Endothelial cell (in vitro differentiated cells): ENCODE data around the gene TMEM86B. TPM values are rescaled to one million over a fixed set of nuclear protein-coding genes. Genes with fewer than 3 reads are reported as not detected.
"Not testable (repeated sequence)": the region's sequence is repeated elsewhere in the genome, so short reads cannot be mapped to it uniquely, and the experiment has no call there.

Experiments
- DNase-seq: peaks from one replicate; pipeline ENCODE4 v3.0.0; 2021; ENCODE audit warnings: low spot score
- H3K27ac Mint-ChIP-seq: one replicate; pipeline ENCODE4 v1.8.0; 2021; ENCODE audit warnings: mixed read lengths, inconsistent platforms; ENCODE audit not compliant: unreplicated experiment
- H3K27me3 Mint-ChIP-seq: one replicate; pipeline ENCODE4 v1.8.0; 2021; ENCODE audit warnings: mild to moderate bottlenecking, moderate library complexity, mixed read lengths, inconsistent platforms; ENCODE audit not compliant: unreplicated experiment
- H3K36me3 Mint-ChIP-seq: one replicate; pipeline ENCODE4 v1.8.0; 2021; ENCODE audit warnings: mild to moderate bottlenecking, low read depth, mixed read lengths, inconsistent platforms; ENCODE audit not compliant: unreplicated experiment
- H3K4me1 Mint-ChIP-seq: one replicate; pipeline ENCODE4 v1.8.0; 2021; ENCODE audit warnings: mild to moderate bottlenecking, mixed read lengths, inconsistent platforms; ENCODE audit not compliant: unreplicated experiment
- H3K4me3 Mint-ChIP-seq: one replicate; pipeline ENCODE4 v1.8.0; 2021; ENCODE audit warnings: mild to moderate bottlenecking, mixed read lengths, inconsistent platforms; ENCODE audit not compliant: unreplicated experiment
- H3K9me3 Mint-ChIP-seq: one replicate; pipeline ENCODE4 v1.8.0; 2021; ENCODE audit warnings: mixed read lengths, inconsistent platforms; ENCODE audit not compliant: unreplicated experiment
- CTCF ChIP-seq: fragments of 200-600 bp; sonication (generic); IDR thresholded peaks from one replicate; pipeline ENCODE4 v1.5.0; 2021; ENCODE audit warnings: antibody characterized with exemption; ENCODE audit not compliant: unreplicated experiment
- total RNA-seq: library from RNA; stranded (reverse); fragmentation: NEBNext Ultra II Directional; extraction: Animal tissue kit (Norgen Biotek cat#: 25700); gene quantifications from one replicate; pipeline ENCODE4 v1.2.1, GENCODE V29; 2021; ENCODE audit not compliant: unreplicated experiment

TMEM86B gene
- total RNA-seq, 1 donor from 2014 or later = 4.1 TPM

GRCh38 chr19:55225415-55225958 is 3.1 kb downstream of the TMEM86B start:
- Mint-ChIP-seq H3K4me1 (peaks cover 3% of the 10 kb centered on the region), H3K27ac (peak overlapping the region; percentile 59), H3K36me3 (peaks cover 23% of the 10 kb centered on the region), H3K9me3 (no peaks in the 10 kb centered on the region), H3K27me3 (peaks cover 12% of the 10 kb centered on the region), H3K4me3 (peak overlapping the region; percentile 65)
- no peak for TF ChIP-seq CTCF
- no peak for DNase-seq

GRCh38 chr19:55224679-55225414 is 3.7 kb downstream of the TMEM86B start:
- H3K27ac Mint-ChIP-seq = not testable (repeated sequence)

GRCh38 chr19:55224038-55224665 is 4.4 kb downstream of the TMEM86B start:
- H3K27me3 Mint-ChIP-seq = peaks cover 12% of the 10 kb centered on the region
- H3K36me3 Mint-ChIP-seq = peaks cover 24% of the 10 kb centered on the region
- no peak for TF ChIP-seq CTCF
- no peak overlapping the region for H3K4me3 Mint-ChIP-seq
- no peak for DNase-seq
- no peak overlapping the region for H3K27ac Mint-ChIP-seq
- H3K9me3 Mint-ChIP-seq = no peaks in the 10 kb centered on the region
- H3K4me1 Mint-ChIP-seq = peaks cover 3% of the 10 kb centered on the region

More at GRCh38 chr19:55224679-55225414, 3.7 kb downstream of the TMEM86B start:
- not testable (repeated sequence) for DNase-seq, H3K9me3 Mint-ChIP-seq, H3K4me3 Mint-ChIP-seq, H3K4me1 Mint-ChIP-seq
- Mint-ChIP-seq H3K27me3 (peaks cover 12% of the 10 kb centered on the region), H3K36me3 (peaks cover 26% of the 10 kb centered on the region)

GRCh38 chr19:55223291-55224037 is 5.1 kb downstream of the TMEM86B start:
- peaks cover 8% of the 10 kb centered on the region for H3K27me3 Mint-ChIP-seq
- no peak for TF ChIP-seq CTCF
- H3K9me3 Mint-ChIP-seq = no peaks in the 10 kb centered on the region
- peaks cover 21% of the 10 kb centered on the region for H3K36me3 Mint-ChIP-seq
- peaks cover 3% of the 10 kb centered on the region for H3K4me1 Mint-ChIP-seq
- DNase-seq = no peak
- no peak overlapping the region for H3K4me3 Mint-ChIP-seq
- no peak overlapping the region for H3K27ac Mint-ChIP-seq

- no peaks in the 10 kb centered on the region for H3K9me3 Mint-ChIP-seq
- H3K36me3 Mint-ChIP-seq = peaks cover 8% of the 10 kb centered on the region
- DNase-seq = no peak
- peaks cover 10% of the 10 kb centered on the region for H3K27me3 Mint-ChIP-seq
- peaks cover 11% of the 10 kb centered on the region for H3K4me1 Mint-ChIP-seq
- no peak overlapping the region for H3K4me3 Mint-ChIP-seq
- TF ChIP-seq CTCF = no peak
- H3K27ac Mint-ChIP-seq = no peak overlapping the region
These were observed 8.0 kb downstream of the TMEM86B start for GRCh38 chr19:55220525-55220924.
